ENCODE measurements around the gene PDZD8. TPM values are rescaled to one million over a fixed set of nuclear protein-coding genes. Genes with fewer than 3 reads are reported as not detected.

Gene PDZD8
- total RNA-seq, 2 donors from 2014 or later, result 23.0 to 32.9 TPM

- H3K9me3 ChIP-seq, result no peaks in the 10 kb centered on the region
- no peak overlapping the region for H3K27ac ChIP-seq
- no peaks in the 10 kb centered on the region for H3K27me3 ChIP-seq (replicated peaks; ENCODE audit: insufficient read depth)
- TF ChIP-seq CTCF (IDR thresholded peaks at IDR 0.05), result no peak
- H3K4me1 ChIP-seq (ENCODE audit: control insufficient read depth in 1 of 2, low read depth in 2 of 2), result no peaks in the 10 kb centered on the region
- no peaks in the 10 kb centered on the region for H3K36me3 ChIP-seq
- H3K4me3 ChIP-seq, result no peak overlapping the region
- no peak for ATAC-seq (ENCODE audit: insufficient number of reproducible peaks, low FRiP score, low read depth)
- DNase-seq (ENCODE audit: low spot score), result no peak
Observed at GRCh38 chr10:117391436-117392205, 16.4 kb upstream of the PDZD8 start.

- Histone ChIP-seq H3K27ac (no peak overlapping the region), H3K27me3 (replicated peaks; ENCODE audit: insufficient read depth) (no peaks in the 10 kb centered on the region), H3K9me3 (no peaks in the 10 kb centered on the region), H3K36me3 (no peaks in the 10 kb centered on the region), H3K4me3 (no peak overlapping the region), H3K4me1 (ENCODE audit: control insufficient read depth in 1 of 2, low read depth in 2 of 2) (no peaks in the 10 kb centered on the region)
- ATAC-seq (ENCODE audit: insufficient number of reproducible peaks, low FRiP score, low read depth) (no peak), DNase-seq (ENCODE audit: low spot score) (no peak)
- TF ChIP-seq CTCF (IDR thresholded peaks at IDR 0.05), result no peak
Observed at GRCh38 chr10:117390420-117390819, 15.2 kb upstream of the PDZD8 start.

DNA sequence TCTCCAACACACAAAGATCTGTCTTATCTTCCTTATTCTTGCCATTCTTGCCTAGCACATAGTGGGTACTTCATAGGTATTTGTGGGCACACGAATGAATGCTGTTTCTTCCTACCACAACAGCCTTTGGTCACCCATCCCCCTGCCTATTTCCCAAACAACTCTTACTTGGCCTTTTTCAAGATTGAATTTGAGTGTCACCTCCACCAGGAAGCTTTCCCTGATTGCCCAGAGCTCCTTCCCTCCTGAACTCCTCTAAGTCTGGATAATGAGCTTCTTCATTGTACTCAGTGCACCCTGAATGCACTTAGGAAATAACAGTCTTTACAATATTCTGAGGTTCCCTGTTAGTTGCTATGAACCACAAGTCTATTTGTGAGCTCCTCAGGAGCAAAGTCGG lies 11.6 kb upstream of the PDZD8 start:
- TF ChIP-seq CTCF (IDR thresholded peaks at IDR 0.05), result no peak
- no peaks in the 10 kb centered on the region for H3K27me3 ChIP-seq (replicated peaks; ENCODE audit: insufficient read depth)
- no peak overlapping the region for H3K4me3 ChIP-seq
- H3K36me3 ChIP-seq, result no peaks in the 10 kb centered on the region
- no peaks in the 10 kb centered on the region for H3K4me1 ChIP-seq (ENCODE audit: control insufficient read depth in 1 of 2, low read depth in 2 of 2)
- DNase-seq (ENCODE audit: low spot score) (no peak), ATAC-seq (ENCODE audit: insufficient number of reproducible peaks, low FRiP score, low read depth) (no peak)
- H3K27ac ChIP-seq, result no peak overlapping the region
- H3K9me3 ChIP-seq, result no peaks in the 10 kb centered on the region

DNA sequence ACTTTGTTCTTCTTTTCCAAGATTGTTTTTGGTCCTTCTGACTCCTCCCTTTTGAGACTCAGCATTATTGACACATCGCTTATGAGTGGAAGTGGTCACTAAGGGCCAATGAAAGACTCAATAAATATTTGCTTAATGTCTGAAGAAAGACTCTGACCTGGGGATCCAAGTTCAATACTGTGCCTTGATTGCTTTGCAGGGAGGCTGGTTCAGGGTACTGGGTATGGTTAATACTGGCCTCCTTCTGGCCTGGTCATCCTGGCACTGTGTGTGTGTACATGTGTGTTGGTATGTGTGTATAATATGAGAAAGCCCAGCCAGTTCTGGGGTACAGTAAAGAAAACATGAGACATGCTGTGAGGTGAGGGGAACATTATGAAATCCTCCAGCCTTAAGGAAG lies 7.6 kb upstream of the PDZD8 start:
- Histone ChIP-seq H3K27me3 (replicated peaks; ENCODE audit: insufficient read depth) (peaks cover 6% of the 10 kb centered on the region), H3K4me3 (no peak overlapping the region), H3K36me3 (no peaks in the 10 kb centered on the region), H3K27ac (no peak overlapping the region), H3K4me1 (ENCODE audit: control insufficient read depth in 1 of 2, low read depth in 2 of 2) (no peaks in the 10 kb centered on the region), H3K9me3 (no peaks in the 10 kb centered on the region)
- no peak for TF ChIP-seq CTCF (IDR thresholded peaks at IDR 0.05)
- no peak for ATAC-seq (ENCODE audit: insufficient number of reproducible peaks, low FRiP score, low read depth)
- DNase-seq (ENCODE audit: low spot score), result no peak

GRCh38 chr10:117374506-117375359 lies 507 bp downstream of the PDZD8 start:
- no peak for DNase-seq (ENCODE audit: low spot score)

More at GRCh38 chr10:117374506-117375359, 507 bp downstream of the PDZD8 start:
- Histone ChIP-seq H3K9me3 (no peaks in the 10 kb centered on the region), H3K36me3 (no peaks in the 10 kb centered on the region), H3K27me3 (replicated peaks; ENCODE audit: insufficient read depth) (no peaks in the 10 kb centered on the region), H3K4me1 (ENCODE audit: control insufficient read depth in 1 of 2, low read depth in 2 of 2) (peaks cover 19 to 45% of the 10 kb centered on the region in 2 donors), H3K27ac (peak overlapping the region; percentile 89 to 93), H3K4me3 (peak overlapping the region; percentile 97)
- ATAC-seq (ENCODE audit: insufficient number of reproducible peaks, low FRiP score, low read depth), result no peak
- no peak for TF ChIP-seq CTCF (IDR thresholded peaks at IDR 0.05)
